LHCN-M2 (cell line): ENCODE measurements around the gene MAPKAPK5. TPM values are rescaled to one million over a fixed set of nuclear protein-coding genes. Genes with fewer than 3 reads are reported as not detected.
"Not testable (repeated sequence)": the region's sequence is repeated elsewhere in the genome, so short reads cannot be mapped to it uniquely, and the experiment has no call there.

Source experiments
- DNase-seq: peaks from one replicate; pipeline ENCODE4 v3.0.0-alpha.2; 2012; ENCODE audit warnings: low read depth
- polyA plus RNA-seq: library from polyadenylated mRNA; unstranded; fragments of >200 nt; gene quantifications from one replicate; pipeline ENCODE4 v1.2.1, GENCODE V29; 2012; ENCODE audit warnings: missing spikeins
- total RNA-seq: library from RNA; depleted of rRNA; stranded (reverse); fragments of >200 nt; gene quantifications from 2 replicates; pipeline ENCODE4 v1.2.3, GENCODE V29; 2014; rRNA removed

MAPKAPK5 gene
- 56.4 and 75.9 TPM in 2 replicates for total RNA-seq
- polyA plus RNA-seq = 18.1 TPM

- peak; percentile 93 for DNase-seq
These were observed at the start of gene MAPKAPK5 for GRCh38 chr12:111841750-111842555. Gene MAPKAPK5, plus strand, starts transcription at chr12:111842228. Its CDS starts 506 bp downstream, at chr12:111842734.

GRCh38 chr12:111792856-111793235, 49.2 kb upstream of the MAPKAPK5 start:
- no peak for DNase-seq

- DNase-seq = no peak
These were observed 43.8 kb upstream of the MAPKAPK5 start for GRCh38 chr12:111798182-111798581.

- no peak for DNase-seq
These were observed 42.3 kb upstream of the MAPKAPK5 start for GRCh38 chr12:111799758-111800157.

- DNase-seq = no peak
These were observed 38.9 kb upstream of the MAPKAPK5 start for GRCh38 chr12:111803038-111803626.

- no peak for DNase-seq
These were observed 38.2 kb upstream of the MAPKAPK5 start for GRCh38 chr12:111803851-111804250.

GRCh38 chr12:111806304-111806703, 35.7 kb upstream of the MAPKAPK5 start:
- no peak for DNase-seq

GRCh38 chr12:111807232-111807631, 34.8 kb upstream of the MAPKAPK5 start:
- DNase-seq = no peak

GRCh38 chr12:111812881-111813741, 28.9 kb upstream of the MAPKAPK5 start:
- DNase-seq = peak; percentile 74

GRCh38 chr12:111816065-111816615, 25.9 kb upstream of the MAPKAPK5 start:
- no peak for DNase-seq

GRCh38 chr12:111816898-111817297, 25.1 kb upstream of the MAPKAPK5 start:
- not testable (repeated sequence) for DNase-seq

GRCh38 chr12:111818340-111818739, 23.7 kb upstream of the MAPKAPK5 start:
- no peak for DNase-seq

GRCh38 chr12:111819191-111820158, 22.6 kb upstream of the MAPKAPK5 start:
- DNase-seq = no peak

- not testable (repeated sequence) for DNase-seq
These were observed 21.2 kb upstream of the MAPKAPK5 start for GRCh38 chr12:111820828-111821227.

GRCh38 chr12:111822886-111823285, 19.1 kb upstream of the MAPKAPK5 start:
- no peak for DNase-seq

- DNase-seq = no peak
These were observed 18.1 kb upstream of the MAPKAPK5 start for GRCh38 chr12:111823891-111824290.

GRCh38 chr12:111824312-111824711, 17.7 kb upstream of the MAPKAPK5 start:
- DNase-seq = not testable (repeated sequence)

GRCh38 chr12:111825509-111825908, 16.5 kb upstream of the MAPKAPK5 start:
- DNase-seq = no peak

GRCh38 chr12:111826316-111826715, 15.7 kb upstream of the MAPKAPK5 start:
- peak; percentile 35 for DNase-seq

- no peak for DNase-seq
These were observed 15.0 kb upstream of the MAPKAPK5 start for GRCh38 chr12:111826992-111827391.

GRCh38 chr12:111827907-111828306, 14.1 kb upstream of the MAPKAPK5 start:
- no peak for DNase-seq
